Endodermal cell (in vitro differentiated cells): ENCODE results near the gene ZNF417. TPM values are rescaled to one million over a fixed set of nuclear protein-coding genes. Genes with fewer than 3 reads are reported as not detected.
"Not testable (repeated sequence)": the region's sequence is repeated elsewhere in the genome, so short reads cannot be mapped to it uniquely, and the experiment has no call there.

Source experiments
- DNase-seq: peaks from one replicate; pipeline ENCODE4 v3.0.0-alpha.2; 2017
- H3K27ac ChIP-seq: 2 replicates; pipeline ENCODE4 v1.5.1; 2013; ENCODE audit warnings: mild to moderate bottlenecking, low read depth, low read length, moderate library complexity
- H3K27me3 ChIP-seq: 2 replicates; pipeline ENCODE4 v1.6.1; 2013; ENCODE audit warnings: mild to moderate bottlenecking, low read length, moderate library complexity; ENCODE audit not compliant: insufficient read depth, control insufficient read depth, poor library complexity, severe bottlenecking
- H3K36me3 ChIP-seq: 2 replicates; pipeline ENCODE4 v1.7.0; 2013; ENCODE audit warnings: mild to moderate bottlenecking, low read length, moderate library complexity; ENCODE audit not compliant: control insufficient read depth, insufficient read depth
- H3K4me1 ChIP-seq: one replicate; pipeline ENCODE4 v1.7.0; 2013; ENCODE audit warnings: low read length; ENCODE audit not compliant: control insufficient read depth, insufficient read depth
- H3K4me3 ChIP-seq: 2 replicates; pipeline ENCODE4 v1.5.1; 2013; ENCODE audit warnings: mild to moderate bottlenecking, low read length, moderate library complexity
- H3K9ac ChIP-seq: 2 replicates; pipeline ENCODE4 v1.6.1; 2013; ENCODE audit warnings: mild to moderate bottlenecking, low read length, moderate library complexity; ENCODE audit not compliant: poor library complexity, severe bottlenecking; ENCODE audit errors: extremely low read depth
- H3K9me3 ChIP-seq: 2 replicates; pipeline ENCODE4 v1.6.1; 2013; ENCODE audit warnings: mild to moderate bottlenecking, low read length, moderate library complexity; ENCODE audit not compliant: control insufficient read depth
- H3K27ac Mint-ChIP-seq: 2 replicates; pipeline ENCODE4 v1.8.0; 2020; ENCODE audit warnings: mixed read lengths
- H3K27me3 Mint-ChIP-seq: 2 replicates; pipeline ENCODE4 v1.8.0; 2021; ENCODE audit warnings: mild to moderate bottlenecking, mixed read lengths; ENCODE audit not compliant: insufficient read depth
- H3K36me3 Mint-ChIP-seq: 2 replicates; pipeline ENCODE4 v1.8.0; 2020; ENCODE audit warnings: low read depth, mixed read lengths
- H3K4me1 Mint-ChIP-seq: 2 replicates; pipeline ENCODE4 v1.8.0; 2020; ENCODE audit warnings: mixed read lengths
- H3K4me3 Mint-ChIP-seq: 2 replicates; pipeline ENCODE4 v1.8.0; 2020; ENCODE audit warnings: mild to moderate bottlenecking, moderate library complexity, mixed read lengths
- H3K9me3 Mint-ChIP-seq: 2 replicates; pipeline ENCODE4 v1.8.0; 2020; ENCODE audit warnings: mild to moderate bottlenecking, mixed read lengths
- WGBS, 2 experiments: methylation state at CpG; one replicate each; pipeline versions ENCODE4 v1.1.5 to v1.1.7; 2013; ENCODE audit warnings: missing lambda C conversion rate in 2 of 2, mixed read lengths in 1 of 2; ENCODE audit not compliant: insufficient coverage in 1 of 2, insufficient read length in 1 of 2; 5-methylcytosine and 5-hydroxymethylcytosine counted together
- total RNA-seq, 2 donors: library from RNA; stranded (reverse); fragmentation: NEBNext Ultra II Directional in 1 of 2; extraction: Animal tissue kit (Norgen Biotek cat#: 25700) in 1 of 2; gene quantifications; 2 replicates in 1 of 2; 3 replicates in 1 of 2; pipeline ENCODE4 v1.2.1, GENCODE V29; 2021
- TF ChIP-seq, protein P1 (sequence below): fragments of 200-600 bp; sonication (generic); conservative IDR thresholded peaks from 2 replicates; pipeline ENCODE4 v1.5.0; 2021; ENCODE audit warnings: antibody characterized with exemption, mild to moderate bottlenecking

The ZNF417 gene
- total RNA-seq, 2 donors from 2014 or later, result 16.5 to 30.9 TPM

DNA sequence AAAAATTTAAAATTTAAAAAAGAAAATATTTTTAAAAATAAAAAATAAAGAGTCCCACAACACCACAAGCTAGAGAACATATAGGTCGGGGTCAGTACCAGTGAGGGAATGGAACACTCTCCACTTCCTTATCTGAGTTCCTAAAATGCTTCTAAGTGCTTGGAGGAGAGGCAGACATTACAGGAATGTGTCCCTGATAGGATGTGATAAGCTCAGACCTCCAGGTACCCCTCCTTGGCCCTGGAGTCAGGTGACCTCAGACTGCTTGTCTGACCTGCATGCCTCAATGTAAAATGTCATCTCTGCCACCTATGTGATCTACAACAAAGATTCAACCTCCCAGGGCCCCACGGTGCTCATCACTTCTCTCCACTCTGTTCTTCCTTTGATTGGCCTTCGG lies 30.3 kb downstream of the ZNF417 start:
- Histone ChIP-seq H3K9ac (peak overlapping the region; percentile 100), H3K27ac (no peak overlapping the region), H3K27me3 (no peaks in the 10 kb centered on the region), H3K4me3 (peak overlapping the region; percentile 98), H3K36me3 (peaks cover 40% of the 10 kb centered on the region), H3K4me1 (peaks cover 4% of the 10 kb centered on the region), H3K9me3 (peaks cover 23% of the 10 kb centered on the region)
- Mint-ChIP-seq H3K36me3 (peaks cover 55% of the 10 kb centered on the region), H3K27ac (peak overlapping the region; percentile 29), H3K4me1 (peaks cover 8% of the 10 kb centered on the region), H3K27me3 (no peaks in the 10 kb centered on the region), H3K4me3 (peak overlapping the region; percentile 95), H3K9me3 (peaks cover 56% of the 10 kb centered on the region)
- WGBS, 2 experiments, result 72 to 82% methylated on average over 2 to 3 of the region's 3 CpGs
- no peak for DNase-seq
- TF ChIP-seq, protein P1, sequence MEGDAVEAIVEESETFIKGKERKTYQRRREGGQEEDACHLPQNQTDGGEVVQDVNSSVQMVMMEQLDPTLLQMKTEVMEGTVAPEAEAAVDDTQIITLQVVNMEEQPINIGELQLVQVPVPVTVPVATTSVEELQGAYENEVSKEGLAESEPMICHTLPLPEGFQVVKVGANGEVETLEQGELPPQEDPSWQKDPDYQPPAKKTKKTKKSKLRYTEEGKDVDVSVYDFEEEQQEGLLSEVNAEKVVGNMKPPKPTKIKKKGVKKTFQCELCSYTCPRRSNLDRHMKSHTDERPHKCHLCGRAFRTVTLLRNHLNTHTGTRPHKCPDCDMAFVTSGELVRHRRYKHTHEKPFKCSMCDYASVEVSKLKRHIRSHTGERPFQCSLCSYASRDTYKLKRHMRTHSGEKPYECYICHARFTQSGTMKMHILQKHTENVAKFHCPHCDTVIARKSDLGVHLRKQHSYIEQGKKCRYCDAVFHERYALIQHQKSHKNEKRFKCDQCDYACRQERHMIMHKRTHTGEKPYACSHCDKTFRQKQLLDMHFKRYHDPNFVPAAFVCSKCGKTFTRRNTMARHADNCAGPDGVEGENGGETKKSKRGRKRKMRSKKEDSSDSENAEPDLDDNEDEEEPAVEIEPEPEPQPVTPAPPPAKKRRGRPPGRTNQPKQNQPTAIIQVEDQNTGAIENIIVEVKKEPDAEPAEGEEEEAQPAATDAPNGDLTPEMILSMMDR, result no peak

DNA sequence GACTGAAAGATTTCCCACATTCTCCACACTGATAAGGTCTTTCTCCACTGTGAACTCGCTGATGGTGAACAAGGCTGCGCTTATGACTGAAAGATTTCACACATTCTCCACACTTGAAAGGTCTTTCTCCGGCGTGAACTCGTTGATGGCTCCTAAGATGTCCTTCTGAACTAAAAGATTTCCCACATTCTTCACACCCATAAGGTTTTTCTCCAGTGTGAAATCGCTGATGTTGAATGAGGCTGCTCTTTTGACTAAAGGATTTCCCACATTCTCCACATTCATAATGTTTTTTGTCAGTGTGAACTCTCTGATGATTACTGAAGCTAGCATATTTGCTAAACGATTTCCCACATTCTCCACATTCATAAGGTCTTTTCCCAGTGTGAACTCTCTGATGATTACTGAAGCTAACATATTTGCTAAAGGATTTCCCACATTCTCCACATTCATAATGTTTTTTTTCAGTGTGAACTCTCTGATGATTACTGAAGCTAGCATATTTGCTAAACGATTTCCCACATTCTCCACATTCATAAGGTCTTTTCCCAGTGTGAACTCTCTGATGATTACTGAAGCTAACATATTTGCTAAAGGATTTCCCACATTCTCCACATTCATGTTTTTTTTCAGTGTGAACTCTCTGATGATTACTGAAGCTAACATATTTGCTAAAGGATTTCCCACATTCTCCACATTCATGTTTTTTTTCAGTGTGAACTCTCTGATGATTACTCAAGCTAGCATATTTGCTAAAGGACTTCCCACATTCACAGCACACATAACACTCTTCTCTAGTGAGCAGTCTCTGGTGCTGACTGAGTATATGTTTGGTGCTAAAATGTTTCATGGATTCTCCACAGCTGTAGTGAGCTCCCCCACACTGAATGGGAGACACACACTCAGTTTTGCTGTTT lies 42.3 kb downstream of the ZNF417 start:
- H3K36me3 ChIP-seq, result peaks cover 93% of the 10 kb centered on the region
- Mint-ChIP-seq H3K9me3 (peaks cover 96% of the 10 kb centered on the region), H3K36me3 (peaks cover 95% of the 10 kb centered on the region)
- H3K4me3 ChIP-seq, result peak overlapping the region; percentile 76
- H3K4me1 Mint-ChIP-seq, H3K27ac ChIP-seq, H3K4me3 Mint-ChIP-seq, DNase-seq, H3K27me3 ChIP-seq, H3K4me1 ChIP-seq, H3K9ac ChIP-seq, H3K27me3 Mint-ChIP-seq, H3K27ac Mint-ChIP-seq: not testable (repeated sequence)
- peaks cover 88% of the 10 kb centered on the region for H3K9me3 ChIP-seq
- 96 to 100% methylated on average over 6 to 7 of the region's 8 CpGs for WGBS, 2 experiments

DNA sequence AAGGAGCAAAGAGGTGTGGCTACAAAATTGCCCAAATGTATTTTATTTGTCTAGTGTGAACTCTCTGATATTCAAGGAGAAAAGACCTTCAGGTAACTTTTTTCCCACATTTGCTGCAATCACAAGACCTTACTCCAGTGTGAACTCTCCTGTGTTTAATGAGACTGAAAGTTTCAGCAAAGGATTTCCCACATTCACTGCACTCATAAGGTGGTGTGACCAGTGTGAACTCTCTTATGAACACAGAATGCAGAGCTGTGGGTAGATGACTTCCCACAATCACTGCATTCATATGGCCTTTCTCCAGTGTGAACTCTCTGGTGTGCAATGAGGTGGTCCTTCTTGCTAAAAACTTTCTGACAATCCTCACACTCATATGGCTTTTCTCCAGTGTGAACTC lies 43.9 kb downstream of the ZNF417 start:
- Histone ChIP-seq H3K27me3 (no peaks in the 10 kb centered on the region), H3K9ac (no peak overlapping the region), H3K36me3 (peaks cover 85% of the 10 kb centered on the region), H3K9me3 (peaks cover 73% of the 10 kb centered on the region), H3K4me1 (no peaks in the 10 kb centered on the region), H3K4me3 (peak overlapping the region; percentile 76), H3K27ac (no peak overlapping the region)
- H3K27me3 Mint-ChIP-seq, result no peaks in the 10 kb centered on the region
- TF ChIP-seq, protein P1, result no peak
- H3K4me1 Mint-ChIP-seq, result no peaks in the 10 kb centered on the region
- no peak overlapping the region for H3K4me3 Mint-ChIP-seq
- H3K9me3 Mint-ChIP-seq, result peaks cover 94% of the 10 kb centered on the region
- H3K36me3 Mint-ChIP-seq, result peaks cover 91% of the 10 kb centered on the region
- H3K27ac Mint-ChIP-seq, result no peak overlapping the region
- no peak for DNase-seq
